NOMO-1 treated with DMSO at 0.1 percent for 48 hours (cell line): Measurements from ENCODE around the gene GPR45.

Experiments
- DNase-seq: peaks from one replicate; lab custom pipeline; 2025; ENCODE audit not compliant: unreplicated experiment; lab: John Stamatoyannopoulos, UW

Gene GPR45

GRCh38 chr2:105252271-105252670 is 10.7 kb downstream of the GPR45 start:
- no peak for DNase-seq

- no peak for DNase-seq
These were observed 13.1 kb downstream of the GPR45 start for GRCh38 chr2:105254531-105255210.

- no peak for DNase-seq
These were observed 14.4 kb downstream of the GPR45 start for GRCh38 chr2:105255979-105256378.

- DNase-seq = no peak
These were observed 15.0 kb downstream of the GPR45 start for GRCh38 chr2:105256431-105257047.

- no peak for DNase-seq
These were observed 16.4 kb downstream of the GPR45 start for GRCh38 chr2:105257981-105258380.

GRCh38 chr2:105258835-105259350 is 17.4 kb downstream of the GPR45 start:
- DNase-seq = no peak

- DNase-seq = no peak
These were observed 19.5 kb downstream of the GPR45 start for GRCh38 chr2:105261061-105261460.

- DNase-seq = no peak
These were observed 21.1 kb downstream of the GPR45 start for GRCh38 chr2:105262651-105263091.

- DNase-seq = no peak
These were observed 27.9 kb downstream of the GPR45 start for GRCh38 chr2:105269426-105269825.

GRCh38 chr2:105271393-105272045 is 30.0 kb downstream of the GPR45 start:
- DNase-seq = no peak

- DNase-seq = no peak
These were observed 30.6 kb downstream of the GPR45 start for GRCh38 chr2:105272176-105272575.

GRCh38 chr2:105274046-105274445 is 32.5 kb downstream of the GPR45 start:
- no peak for DNase-seq

GRCh38 chr2:105278654-105279053 is 37.1 kb downstream of the GPR45 start:
- DNase-seq = no peak

- DNase-seq = no peak
These were observed 37.6 kb downstream of the GPR45 start for GRCh38 chr2:105279126-105279525.

GRCh38 chr2:105280281-105280680 is 38.7 kb downstream of the GPR45 start:
- no peak for DNase-seq

- no peak for DNase-seq
These were observed 42.0 kb downstream of the GPR45 start for GRCh38 chr2:105283532-105283931.

GRCh38 chr2:105287692-105288091 is 46.1 kb downstream of the GPR45 start:
- DNase-seq = peak; percentile 26

GRCh38 chr2:105288133-105288532 is 46.6 kb downstream of the GPR45 start:
- DNase-seq = no peak

GRCh38 chr2:105290981-105291660 is 49.6 kb downstream of the GPR45 start:
- DNase-seq = no peak

GRCh38 chr2:105291981-105292380 is 50.4 kb downstream of the GPR45 start:
- DNase-seq = no peak
